ENCODE data around the gene NARS2. TPM values are rescaled to one million over a fixed set of nuclear protein-coding genes. Genes with fewer than 3 reads are reported as not detected.

Gene NARS2
- total and polyA plus RNA-seq, 9 of the 15 experiments (the other 6 are each of a cell fraction or from before 2014, with no cell fraction given), result 26.8 to 48.0 (median 34.2) TPM

GRCh38 chr11:78493413-78493975 lies 81.2 kb downstream of the NARS2 start:
- in situ Hi-C loops (cut with MboI) (no loop called here), intact Hi-C loops (cut with micrococcal nuclease) (no loop called here)
- ATAC-seq, result no peak
- H3K9me1 ChIP-seq (ENCODE audit: control insufficient read depth, insufficient read depth, low read length), result no peaks in the 10 kb centered on the region
- DNase-seq (ENCODE audit: extremely low read depth in 1 of 4, low spot score in 3 of 4), result no peak
- H3K27ac ChIP-seq (ENCODE audit: extremely low read depth, low read depth, low read length), result no peak overlapping the region
- H3K4me1 ChIP-seq (replicated peaks in 1 of 2; ENCODE audit: control insufficient read depth in 2 of 2, insufficient read depth in 2 of 2, low read length in 2 of 2), result no peaks in the 10 kb centered on the region
- ChIA-PET POLR2A (interaction anchor here (0.7 to 1.0 kb wide), 3 partner anchors 75 to 189 kb away, joined by 3 to 4 read pairs (median 3); no protein-coding TSS in a partner anchor), CTCF (ENCODE audit: low intra/inter-chr PET ratio) (interaction anchor here (0.6 kb wide), 1 partner anchor 265 kb away, joined by 3 read pairs; no protein-coding TSS in a partner anchor)
- H3K9ac ChIP-seq (ENCODE audit: insufficient read depth in 1 of 2, low read depth in 2 of 2, low read length in 2 of 2), result no peak overlapping the region
- BruUV-seq (replicated peaks), result no TSS peak
- H3K9me3 ChIP-seq (replicated peaks; ENCODE audit: control insufficient read depth, insufficient read depth, low read depth, low read length), result no peaks in the 10 kb centered on the region
- H3K4me2 ChIP-seq (ENCODE audit: insufficient read depth, low read length), result no peak overlapping the region
- peaks cover 6% of the 10 kb centered on the region; the same call in 1 of the 3 replicates for H3K36me3 ChIP-seq (ENCODE audit: control insufficient read depth, insufficient read depth, low read length)
- no peaks in the 10 kb centered on the region for H4K20me1 ChIP-seq (replicated peaks; ENCODE audit: control insufficient read depth, insufficient read depth, low read length)
- TF ChIP-seq ZBTB40 (IDR thresholded peaks at IDR 0.05), result peak; percentile 78
- TF ChIP-seq ZBTB40 (CRISPR knock-in tag; IDR thresholded peaks at IDR 0.05), result peak; percentile 66
- TF ChIP-seq, protein P1, sequence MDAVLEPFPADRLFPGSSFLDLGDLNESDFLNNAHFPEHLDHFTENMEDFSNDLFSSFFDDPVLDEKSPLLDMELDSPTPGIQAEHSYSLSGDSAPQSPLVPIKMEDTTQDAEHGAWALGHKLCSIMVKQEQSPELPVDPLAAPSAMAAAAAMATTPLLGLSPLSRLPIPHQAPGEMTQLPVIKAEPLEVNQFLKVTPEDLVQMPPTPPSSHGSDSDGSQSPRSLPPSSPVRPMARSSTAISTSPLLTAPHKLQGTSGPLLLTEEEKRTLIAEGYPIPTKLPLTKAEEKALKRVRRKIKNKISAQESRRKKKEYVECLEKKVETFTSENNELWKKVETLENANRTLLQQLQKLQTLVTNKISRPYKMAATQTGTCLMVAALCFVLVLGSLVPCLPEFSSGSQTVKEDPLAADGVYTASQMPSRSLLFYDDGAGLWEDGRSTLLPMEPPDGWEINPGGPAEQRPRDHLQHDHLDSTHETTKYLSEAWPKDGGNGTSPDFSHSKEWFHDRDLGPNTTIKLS (IDR thresholded peaks at IDR 0.05; ENCODE audit: borderline replicate concordance, low read depth), result no peak
- TF ChIP-seq CTCFL (IDR thresholded peaks at IDR 0.05; ENCODE audit: borderline replicate concordance, insufficient read depth, low read depth, low read length, poor library complexity, severe bottlenecking), result no peak
- peak; percentile 47; the same call in 1 of the 2 replicates for TF ChIP-seq ZNF384 (IDR thresholded peaks at IDR 0.05; ENCODE audit: low read depth, low read length)
- WGBS (ENCODE audit: insufficient coverage, low coverage, missing lambda C conversion rate), result 93% methylated on average over 3 of the region's 3 CpGs
- no peak overlapping the region for H3K4me3 ChIP-seq
- no peaks in the 10 kb centered on the region for H3K79me2 ChIP-seq (ENCODE audit: control insufficient read depth, insufficient read depth, low read length)
- H3K27me3 ChIP-seq (ENCODE audit: control insufficient read depth in 2 of 2, insufficient read depth in 2 of 2, low read length in 2 of 2), result no peaks in the 10 kb centered on the region
- no peak for FAIRE-seq
- H2AFZ ChIP-seq (ENCODE audit: low read depth, low read length), result no peak overlapping the region

Data from K562 (cell line).